ENCODE results near the gene TNIK.
"Not testable (repeated sequence)": the region's sequence is repeated elsewhere in the genome, so short reads cannot be mapped to it uniquely, and the experiment has no call there.

The TNIK gene

GRCh38 chr3:171428321-171428787, 31.9 kb downstream of the TNIK start:
- Histone ChIP-seq H3K27me3 (replicated peaks; ENCODE audit: control insufficient read depth, insufficient read depth, low read length, poor library complexity, severe bottlenecking) (no peaks in the 10 kb centered on the region), H3K4me1 (ENCODE audit: control insufficient read depth, insufficient read depth, low read length, poor library complexity, severe bottlenecking) (peaks cover 4% of the 10 kb centered on the region), H3K9me3 (ENCODE audit: control insufficient read depth, low read length) (no peaks in the 10 kb centered on the region), H3K27ac (ENCODE audit: insufficient read depth, low read length, poor library complexity, severe bottlenecking) (no peak overlapping the region), H3K4me3 (ENCODE audit: insufficient read depth, low read depth, low read length, poor library complexity, severe bottlenecking) (no peak overlapping the region), H3K36me3 (ENCODE audit: control insufficient read depth, insufficient read depth, low read length) (no peaks in the 10 kb centered on the region)
- DNase-seq, result no peak

GRCh38 chr3:171427771-171428320, 32.4 kb downstream of the TNIK start:
- Histone ChIP-seq H3K27ac (ENCODE audit: insufficient read depth, low read length, poor library complexity, severe bottlenecking) (no peak overlapping the region), H3K27me3 (replicated peaks; ENCODE audit: control insufficient read depth, insufficient read depth, low read length, poor library complexity, severe bottlenecking) (no peaks in the 10 kb centered on the region), H3K9me3 (ENCODE audit: control insufficient read depth, low read length) (no peaks in the 10 kb centered on the region), H3K4me3 (ENCODE audit: insufficient read depth, low read depth, low read length, poor library complexity, severe bottlenecking) (no peak overlapping the region), H3K36me3 (ENCODE audit: control insufficient read depth, insufficient read depth, low read length) (no peaks in the 10 kb centered on the region), H3K4me1 (ENCODE audit: control insufficient read depth, insufficient read depth, low read length, poor library complexity, severe bottlenecking) (peaks cover 4% of the 10 kb centered on the region)
- no peak for DNase-seq

GRCh38 chr3:171424063-171424462, 36.1 kb downstream of the TNIK start:
- not testable (repeated sequence) for H3K36me3 ChIP-seq (ENCODE audit: control insufficient read depth, insufficient read depth, low read length); H3K27ac ChIP-seq (ENCODE audit: insufficient read depth, low read length, poor library complexity, severe bottlenecking)

GRCh38 chr3:171422855-171423254, 37.4 kb downstream of the TNIK start:
- H3K36me3 ChIP-seq (ENCODE audit: control insufficient read depth, insufficient read depth, low read length); H3K27ac ChIP-seq (ENCODE audit: insufficient read depth, low read length, poor library complexity, severe bottlenecking); H3K27me3 ChIP-seq (replicated peaks; ENCODE audit: control insufficient read depth, insufficient read depth, low read length, poor library complexity, severe bottlenecking); DNase-seq; H3K9me3 ChIP-seq (ENCODE audit: control insufficient read depth, low read length); H3K4me3 ChIP-seq (ENCODE audit: insufficient read depth, low read depth, low read length, poor library complexity, severe bottlenecking); H3K4me1 ChIP-seq (ENCODE audit: control insufficient read depth, insufficient read depth, low read length, poor library complexity, severe bottlenecking): not testable (repeated sequence)

More at GRCh38 chr3:171424063-171424462, 36.1 kb downstream of the TNIK start:
- H3K4me3 ChIP-seq (ENCODE audit: insufficient read depth, low read depth, low read length, poor library complexity, severe bottlenecking); H3K27me3 ChIP-seq (replicated peaks; ENCODE audit: control insufficient read depth, insufficient read depth, low read length, poor library complexity, severe bottlenecking); DNase-seq; H3K4me1 ChIP-seq (ENCODE audit: control insufficient read depth, insufficient read depth, low read length, poor library complexity, severe bottlenecking); H3K9me3 ChIP-seq (ENCODE audit: control insufficient read depth, low read length): not testable (repeated sequence)

- DNase-seq, result no peak
Measured at GRCh38 chr3:171420667-171421066, 39.5 kb downstream of the TNIK start.

GRCh38 chr3:171419457-171419856, 40.7 kb downstream of the TNIK start:
- no peaks in the 10 kb centered on the region for H3K27me3 ChIP-seq (replicated peaks; ENCODE audit: control insufficient read depth, insufficient read depth, low read length, poor library complexity, severe bottlenecking)
- H3K36me3 ChIP-seq (ENCODE audit: control insufficient read depth, insufficient read depth, low read length), result no peaks in the 10 kb centered on the region
- H3K9me3 ChIP-seq (ENCODE audit: control insufficient read depth, low read length), result no peaks in the 10 kb centered on the region
- no peak overlapping the region for H3K4me3 ChIP-seq (ENCODE audit: insufficient read depth, low read depth, low read length, poor library complexity, severe bottlenecking)
- DNase-seq, result no peak
- no peak overlapping the region for H3K27ac ChIP-seq (ENCODE audit: insufficient read depth, low read length, poor library complexity, severe bottlenecking)
- H3K4me1 ChIP-seq (ENCODE audit: control insufficient read depth, insufficient read depth, low read length, poor library complexity, severe bottlenecking), result no peaks in the 10 kb centered on the region

More at GRCh38 chr3:171420667-171421066, 39.5 kb downstream of the TNIK start:
- Histone ChIP-seq H3K4me3 (ENCODE audit: insufficient read depth, low read depth, low read length, poor library complexity, severe bottlenecking) (no peak overlapping the region), H3K27ac (ENCODE audit: insufficient read depth, low read length, poor library complexity, severe bottlenecking) (no peak overlapping the region), H3K4me1 (ENCODE audit: control insufficient read depth, insufficient read depth, low read length, poor library complexity, severe bottlenecking) (no peaks in the 10 kb centered on the region), H3K27me3 (replicated peaks; ENCODE audit: control insufficient read depth, insufficient read depth, low read length, poor library complexity, severe bottlenecking) (no peaks in the 10 kb centered on the region), H3K9me3 (ENCODE audit: control insufficient read depth, low read length) (no peaks in the 10 kb centered on the region), H3K36me3 (ENCODE audit: control insufficient read depth, insufficient read depth, low read length) (no peaks in the 10 kb centered on the region)

- H3K27ac ChIP-seq (ENCODE audit: insufficient read depth, low read length, poor library complexity, severe bottlenecking), result no peak overlapping the region
- H3K9me3 ChIP-seq (ENCODE audit: control insufficient read depth, low read length), result no peaks in the 10 kb centered on the region
- H3K4me1 ChIP-seq (ENCODE audit: control insufficient read depth, insufficient read depth, low read length, poor library complexity, severe bottlenecking), result no peaks in the 10 kb centered on the region
- H3K36me3 ChIP-seq (ENCODE audit: control insufficient read depth, insufficient read depth, low read length), result no peaks in the 10 kb centered on the region
- no peak overlapping the region for H3K4me3 ChIP-seq (ENCODE audit: insufficient read depth, low read depth, low read length, poor library complexity, severe bottlenecking)
- no peaks in the 10 kb centered on the region for H3K27me3 ChIP-seq (replicated peaks; ENCODE audit: control insufficient read depth, insufficient read depth, low read length, poor library complexity, severe bottlenecking)
- DNase-seq, result no peak
Measured at GRCh38 chr3:171417813-171418212, 42.4 kb downstream of the TNIK start.

- Histone ChIP-seq H3K27me3 (replicated peaks; ENCODE audit: control insufficient read depth, insufficient read depth, low read length, poor library complexity, severe bottlenecking) (no peaks in the 10 kb centered on the region), H3K36me3 (ENCODE audit: control insufficient read depth, insufficient read depth, low read length) (no peaks in the 10 kb centered on the region), H3K27ac (ENCODE audit: insufficient read depth, low read length, poor library complexity, severe bottlenecking) (no peak overlapping the region), H3K4me1 (ENCODE audit: control insufficient read depth, insufficient read depth, low read length, poor library complexity, severe bottlenecking) (no peaks in the 10 kb centered on the region), H3K9me3 (ENCODE audit: control insufficient read depth, low read length) (no peaks in the 10 kb centered on the region), H3K4me3 (ENCODE audit: insufficient read depth, low read depth, low read length, poor library complexity, severe bottlenecking) (no peak overlapping the region)
- no peak for DNase-seq
Measured at GRCh38 chr3:171417137-171417536, 43.1 kb downstream of the TNIK start.

- H3K4me3 ChIP-seq (ENCODE audit: insufficient read depth, low read depth, low read length, poor library complexity, severe bottlenecking), result no peak overlapping the region
- no peaks in the 10 kb centered on the region for H3K27me3 ChIP-seq (replicated peaks; ENCODE audit: control insufficient read depth, insufficient read depth, low read length, poor library complexity, severe bottlenecking)
- no peaks in the 10 kb centered on the region for H3K9me3 ChIP-seq (ENCODE audit: control insufficient read depth, low read length)
Measured at GRCh38 chr3:171416666-171417065, 43.5 kb downstream of the TNIK start.

GRCh38 chr3:171416061-171416460, 44.1 kb downstream of the TNIK start:
- no peak overlapping the region for H3K27ac ChIP-seq (ENCODE audit: insufficient read depth, low read length, poor library complexity, severe bottlenecking)
- no peak for DNase-seq
- H3K4me3 ChIP-seq (ENCODE audit: insufficient read depth, low read depth, low read length, poor library complexity, severe bottlenecking), result no peak overlapping the region
- H3K4me1 ChIP-seq (ENCODE audit: control insufficient read depth, insufficient read depth, low read length, poor library complexity, severe bottlenecking), result peaks cover 3% of the 10 kb centered on the region
- H3K27me3 ChIP-seq (replicated peaks; ENCODE audit: control insufficient read depth, insufficient read depth, low read length, poor library complexity, severe bottlenecking), result no peaks in the 10 kb centered on the region
- H3K36me3 ChIP-seq (ENCODE audit: control insufficient read depth, insufficient read depth, low read length), result no peaks in the 10 kb centered on the region
- no peaks in the 10 kb centered on the region for H3K9me3 ChIP-seq (ENCODE audit: control insufficient read depth, low read length)

More at GRCh38 chr3:171416666-171417065, 43.5 kb downstream of the TNIK start:
- peaks cover 3% of the 10 kb centered on the region for H3K4me1 ChIP-seq (ENCODE audit: control insufficient read depth, insufficient read depth, low read length, poor library complexity, severe bottlenecking)
- no peaks in the 10 kb centered on the region for H3K36me3 ChIP-seq (ENCODE audit: control insufficient read depth, insufficient read depth, low read length)
- no peak overlapping the region for H3K27ac ChIP-seq (ENCODE audit: insufficient read depth, low read length, poor library complexity, severe bottlenecking)
- DNase-seq, result no peak

Data from effector memory CD4-positive, alpha-beta T cell (primary cell).